Stimulated activated CD4-positive, alpha-beta T cell treated with anti-CD3 and anti-CD28 coated beads, Interleukin-1b, Interleukin-23, amount 100 ng/mL, for 1 hour (primary cell): ENCODE data around the gene ATP1B1.
"Not testable (repeated sequence)": the region's sequence is repeated elsewhere in the genome, so short reads cannot be mapped to it uniquely, and the experiment has no call there.

Experiments used
- DNase-seq, 2 donors: peaks; one replicate each; pipeline ENCODE4 v3.0.0-alpha.2; 2020; ENCODE audit warnings: low read depth in 2 of 2

The ATP1B1 gene

DNA sequence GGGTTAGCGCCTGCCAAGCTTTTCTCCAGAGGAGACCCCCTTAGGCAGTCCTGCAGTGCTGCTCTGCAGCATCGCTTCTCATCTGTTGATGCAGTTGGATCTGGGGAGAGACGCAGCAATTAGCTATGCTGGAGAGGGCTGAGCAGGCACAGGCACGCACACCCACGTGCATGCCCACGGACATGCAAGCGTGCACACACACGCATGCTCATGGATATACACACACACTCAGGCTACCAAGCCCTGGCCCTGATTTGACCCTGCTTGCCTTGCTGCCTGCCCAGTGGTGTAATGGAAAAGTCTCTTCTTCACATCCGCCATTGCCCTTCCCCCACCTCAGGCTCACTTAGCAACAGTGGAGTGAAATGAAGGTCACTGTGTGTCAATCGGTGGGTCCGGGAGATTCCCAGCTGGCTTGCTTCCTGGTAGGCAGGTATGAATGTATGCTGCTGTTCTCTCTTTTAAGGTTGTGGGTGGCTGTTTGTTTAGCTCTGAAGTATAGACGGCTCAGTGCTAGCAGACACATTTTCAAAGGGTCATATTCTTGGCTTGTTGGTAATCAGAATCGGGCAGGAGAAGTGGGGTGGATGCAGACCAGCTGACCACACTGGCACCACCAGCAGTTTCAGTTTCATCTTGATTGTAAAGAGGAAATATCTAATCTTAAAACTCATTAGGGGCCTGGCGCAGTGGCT is 9.5 kb downstream of the ATP1B1 start:
- no peak for DNase-seq

DNA sequence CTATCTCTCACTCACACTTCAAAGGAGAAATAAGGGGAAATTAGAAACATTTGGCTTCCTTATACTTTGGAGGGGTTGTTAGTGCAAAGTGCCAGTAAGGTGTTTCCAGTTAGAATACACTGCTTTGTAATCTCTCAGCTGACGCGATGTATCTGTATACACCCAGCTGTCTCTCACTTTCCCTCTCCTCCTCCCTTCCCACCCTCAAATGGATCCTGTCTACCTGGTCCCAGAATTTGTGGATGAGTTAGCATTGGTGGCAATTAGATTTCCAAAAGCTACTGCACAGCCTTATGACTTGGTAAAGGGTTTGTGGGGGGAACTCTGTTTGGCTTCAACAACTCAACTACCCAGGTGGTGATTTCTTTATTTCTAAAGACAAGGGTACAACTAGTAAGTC is 10.5 kb downstream of the ATP1B1 start:
- no peak for DNase-seq

DNA sequence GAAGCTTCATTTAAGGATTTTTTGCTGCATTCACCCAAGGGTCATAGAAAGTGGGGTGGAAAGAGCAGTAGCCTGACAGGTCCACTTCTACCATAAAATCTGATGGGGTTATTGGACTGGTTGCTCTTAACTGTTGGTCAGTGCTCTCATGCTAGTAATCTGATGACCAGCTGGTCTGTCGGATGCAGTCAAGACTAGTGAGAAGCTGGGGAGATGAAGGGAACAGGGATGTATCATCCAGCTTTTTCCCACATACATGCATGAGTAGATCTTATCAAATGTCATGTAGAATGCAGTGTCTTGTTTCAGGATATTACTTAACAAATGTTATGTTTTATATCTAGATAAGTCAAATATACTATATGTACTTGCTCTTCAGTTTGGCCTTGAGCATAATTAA is 11.1 kb downstream of the ATP1B1 start:
- DNase-seq, result no peak

DNA sequence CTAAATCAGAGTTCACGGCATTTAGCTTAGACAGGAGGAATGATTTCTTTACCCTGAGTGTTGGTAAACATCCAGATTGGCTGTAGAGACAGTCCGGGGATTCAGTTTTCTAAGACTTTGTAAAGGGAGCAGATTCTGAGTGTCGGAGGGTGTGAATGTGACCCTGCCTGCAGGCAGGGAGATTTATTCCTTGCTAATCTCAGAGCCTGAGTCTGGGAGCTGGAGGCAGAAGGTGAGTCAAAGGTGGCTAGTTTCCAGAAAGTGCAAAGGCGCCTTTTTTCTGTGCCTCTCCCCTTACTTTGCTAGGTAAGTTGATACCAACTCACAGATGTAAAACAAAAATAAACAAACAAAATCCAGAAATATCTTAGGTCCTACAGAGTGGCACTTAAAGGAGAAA is 11.7 kb downstream of the ATP1B1 start:
- no peak for DNase-seq

DNA sequence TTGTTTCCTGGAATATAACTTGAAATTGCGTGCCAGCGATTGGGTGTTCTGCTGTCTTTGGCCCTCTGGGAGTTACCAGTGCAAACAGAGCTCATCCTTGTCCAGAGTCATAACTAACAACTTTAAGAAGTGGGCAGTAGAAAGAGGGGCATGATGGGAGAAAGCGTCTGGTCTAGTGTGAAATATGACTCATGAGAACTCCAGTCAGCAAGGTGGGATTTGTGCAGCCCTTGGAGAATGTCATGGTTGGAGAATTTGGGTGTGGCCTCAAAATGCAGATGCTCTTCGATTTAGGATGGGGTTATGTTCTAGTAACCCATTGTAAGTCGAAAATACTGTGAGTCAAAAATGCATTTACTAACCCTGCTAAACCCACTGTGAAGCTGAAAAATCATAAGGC is 12.9 kb downstream of the ATP1B1 start:
- no peak for DNase-seq

DNA sequence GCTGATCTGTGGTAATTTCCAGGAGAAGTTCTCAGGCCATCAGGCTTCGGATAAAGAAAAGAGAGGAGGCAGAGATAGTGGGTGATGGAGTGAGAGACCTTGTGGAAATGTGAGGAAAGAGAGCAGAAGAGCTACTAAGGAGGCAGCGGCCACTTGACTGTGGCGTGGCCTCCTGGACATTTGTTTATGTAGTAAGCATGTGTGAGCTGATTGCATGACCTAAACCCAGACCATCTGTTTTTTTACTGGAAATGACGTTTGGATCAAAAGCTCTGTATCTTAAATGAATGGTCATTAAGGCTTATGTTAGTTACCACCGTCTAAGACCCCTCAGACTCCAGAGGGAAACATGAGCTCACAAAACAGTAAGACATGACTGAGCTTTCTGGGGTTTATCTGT is 13.6 kb downstream of the ATP1B1 start:
- DNase-seq, result no peak

DNA sequence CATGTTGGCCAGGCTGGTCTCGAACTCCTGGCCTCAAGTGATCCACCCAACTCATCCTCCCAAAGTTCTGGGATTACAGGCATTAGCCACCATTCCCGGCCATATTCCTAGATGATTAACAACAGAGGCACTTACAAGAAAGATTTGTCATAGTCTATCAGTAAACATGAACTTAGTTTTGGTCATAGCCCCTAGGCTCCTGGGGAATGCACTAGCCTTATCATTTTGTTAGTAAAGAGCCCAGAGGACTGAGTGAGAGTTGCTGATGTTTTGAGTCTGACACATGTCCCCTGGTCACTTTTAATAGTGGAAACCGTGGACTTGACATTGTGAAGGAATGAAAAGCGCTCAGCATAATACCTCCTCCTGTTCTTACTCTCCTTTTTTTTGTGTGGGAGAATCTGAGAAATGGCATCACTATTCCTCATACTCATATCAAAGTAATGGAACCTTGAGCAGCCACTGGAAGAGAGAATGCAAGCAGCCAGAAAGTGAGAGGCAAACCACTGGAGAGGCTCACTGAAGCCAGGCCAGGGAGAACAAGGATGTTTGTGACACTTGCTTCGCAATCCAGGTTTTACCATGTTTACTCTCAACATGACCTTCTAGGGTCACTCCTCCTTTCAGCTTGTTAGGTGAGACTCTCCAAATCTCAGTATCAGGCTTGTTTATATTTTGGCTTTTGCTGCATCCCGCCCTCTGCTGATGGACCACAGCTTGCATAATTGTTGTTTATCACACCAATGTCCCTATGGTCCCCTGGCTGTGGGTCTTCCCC is 14.8 kb downstream of the ATP1B1 start:
- DNase-seq, result no peak

DNA sequence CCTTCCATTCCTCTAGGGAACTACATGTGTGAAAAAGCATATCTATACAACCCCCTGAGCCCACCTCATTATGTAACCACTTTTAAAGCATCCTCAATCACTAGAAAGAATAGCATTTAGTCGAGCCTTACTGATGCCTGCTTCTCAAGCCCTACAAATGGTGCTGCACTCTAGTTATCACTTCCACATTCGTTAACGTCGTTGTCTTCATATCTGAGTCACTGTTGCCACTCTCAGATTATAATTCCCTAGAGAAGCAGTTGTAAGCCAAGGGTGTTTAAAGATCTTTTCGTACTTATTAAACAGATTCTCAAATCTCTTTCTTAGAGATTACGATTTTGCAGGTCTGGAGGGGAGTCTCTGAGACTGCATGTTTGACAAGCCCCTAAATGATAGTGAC is 16.5 kb downstream of the ATP1B1 start:
- DNase-seq, result no peak

DNA sequence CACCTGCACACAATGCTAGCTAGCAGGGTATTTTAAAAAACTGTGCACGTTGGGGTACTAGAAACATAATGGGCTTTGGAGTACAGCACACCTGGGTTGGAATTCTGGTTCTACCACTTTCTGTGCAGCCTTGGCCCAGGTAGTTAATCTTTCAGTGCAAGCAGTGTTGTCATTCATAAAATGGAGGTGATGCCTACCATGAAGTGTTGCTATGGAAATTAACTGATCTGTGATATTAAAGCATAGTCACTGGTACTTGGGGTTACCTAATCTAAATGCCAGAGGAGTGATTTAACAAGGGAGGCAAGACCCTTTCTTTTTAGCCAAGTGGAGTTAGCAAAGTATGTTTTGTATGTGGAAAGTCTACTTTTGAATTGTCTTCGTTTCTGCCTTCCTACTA is 18.0 kb downstream of the ATP1B1 start:
- no peak for DNase-seq

DNA sequence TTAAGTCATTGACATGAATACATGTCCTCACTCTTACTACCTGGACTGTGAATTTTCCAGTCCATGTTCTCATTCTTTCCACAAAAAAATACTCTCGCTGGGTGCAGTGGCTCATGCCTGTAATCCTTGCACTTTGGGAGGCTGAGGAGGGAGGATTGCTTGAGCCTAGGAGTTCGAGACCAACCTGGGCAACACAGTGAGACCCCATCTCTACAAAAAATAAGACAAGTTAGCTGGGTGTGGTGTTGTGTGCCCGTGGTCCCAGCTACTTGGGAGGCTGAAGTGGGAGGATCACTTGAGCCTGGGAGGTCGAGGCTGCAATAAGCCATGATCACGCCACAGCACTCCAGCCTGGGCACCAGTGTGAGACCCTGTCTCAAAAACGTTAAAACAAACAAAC is 19.1 kb downstream of the ATP1B1 start:
- not testable (repeated sequence) for DNase-seq

DNA sequence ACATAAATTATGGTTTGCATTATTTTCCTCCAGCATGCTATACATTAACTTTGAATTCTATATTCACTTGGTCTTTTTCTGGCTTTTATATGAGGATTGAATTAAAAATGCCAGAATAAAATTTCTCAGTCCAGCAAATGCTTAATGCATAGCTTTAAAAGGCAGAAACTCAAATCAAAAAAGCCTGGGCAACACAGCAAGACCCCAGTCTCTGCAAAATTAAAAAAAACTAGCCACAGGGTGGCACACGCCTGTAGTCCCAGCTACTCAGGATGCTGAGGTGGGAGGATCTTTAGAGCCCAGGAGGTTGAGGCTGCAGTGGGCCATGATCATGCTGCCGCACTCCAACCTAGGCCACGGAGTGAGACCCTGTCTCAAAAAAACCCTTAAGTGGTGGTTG is 19.8 kb downstream of the ATP1B1 start:
- DNase-seq, result no peak

DNA sequence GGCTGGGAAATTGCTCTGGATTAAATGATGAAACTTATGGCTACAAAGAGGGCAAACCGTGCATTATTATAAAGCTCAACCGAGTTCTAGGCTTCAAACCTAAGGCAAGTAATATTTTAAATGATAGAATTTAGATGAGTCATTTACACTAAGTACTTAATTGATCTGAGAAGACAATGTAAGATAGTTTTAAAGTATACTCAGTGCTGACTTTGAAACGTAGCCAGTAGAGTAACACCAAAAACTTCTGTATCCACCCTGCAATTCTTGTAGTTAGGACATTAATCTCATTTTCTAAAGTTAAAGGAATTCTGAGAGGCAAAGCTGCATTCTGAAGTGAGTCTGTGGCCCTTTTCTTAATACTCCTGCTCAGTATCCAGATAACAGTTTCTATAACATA is 20.8 kb downstream of the ATP1B1 start:
- no peak for DNase-seq

DNA sequence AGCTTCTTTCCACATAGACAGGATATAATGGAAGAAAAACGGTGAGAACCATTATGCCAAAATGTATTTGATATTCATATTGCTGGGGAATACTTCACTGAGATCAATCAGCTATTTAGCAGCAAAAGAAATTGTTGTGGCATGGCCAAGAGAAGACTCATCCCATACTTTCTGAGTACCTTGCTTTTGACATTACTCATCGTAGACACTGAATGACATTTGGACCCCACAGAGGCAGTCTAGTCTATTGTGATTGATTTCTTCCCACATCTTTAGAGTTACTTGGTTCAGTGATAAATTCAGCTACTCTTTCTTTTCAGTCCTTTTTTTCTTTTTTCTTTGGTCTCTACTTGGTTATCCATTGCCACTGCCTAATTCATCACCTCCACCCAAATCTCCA is 22.1 kb downstream of the ATP1B1 start:
- no peak for DNase-seq

DNA sequence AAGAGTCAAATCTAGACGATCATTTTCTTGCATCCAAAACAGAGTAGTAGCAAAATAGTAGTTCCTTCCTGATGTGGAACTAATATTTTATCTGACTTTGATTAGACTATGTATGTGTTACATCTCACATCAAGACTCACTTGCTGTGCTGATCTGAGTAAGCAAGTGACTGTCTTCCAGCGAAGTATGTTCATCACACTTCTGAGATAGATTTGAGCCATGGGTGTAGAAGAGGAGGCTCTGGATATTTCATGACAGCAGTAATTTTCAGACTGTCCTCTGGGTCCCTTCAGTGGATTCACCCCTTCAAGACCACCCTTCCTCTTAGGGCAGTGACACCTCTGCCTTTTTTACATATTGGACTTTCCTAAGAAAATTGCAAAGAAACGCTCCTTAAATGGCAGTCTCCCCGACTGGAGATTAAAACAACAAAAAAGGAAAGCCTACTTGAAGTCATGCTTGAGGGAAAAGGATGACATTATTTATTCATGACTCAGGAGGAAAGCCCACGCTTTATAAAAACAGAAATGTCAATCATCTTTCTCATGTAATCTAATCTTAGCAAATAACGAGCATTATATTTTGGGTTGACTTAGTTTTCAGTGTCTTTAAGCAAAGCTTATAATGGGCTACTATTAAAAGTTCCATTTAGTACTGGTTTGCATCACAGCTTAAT is 22.8 kb downstream of the ATP1B1 start:
- no peak for DNase-seq

DNA sequence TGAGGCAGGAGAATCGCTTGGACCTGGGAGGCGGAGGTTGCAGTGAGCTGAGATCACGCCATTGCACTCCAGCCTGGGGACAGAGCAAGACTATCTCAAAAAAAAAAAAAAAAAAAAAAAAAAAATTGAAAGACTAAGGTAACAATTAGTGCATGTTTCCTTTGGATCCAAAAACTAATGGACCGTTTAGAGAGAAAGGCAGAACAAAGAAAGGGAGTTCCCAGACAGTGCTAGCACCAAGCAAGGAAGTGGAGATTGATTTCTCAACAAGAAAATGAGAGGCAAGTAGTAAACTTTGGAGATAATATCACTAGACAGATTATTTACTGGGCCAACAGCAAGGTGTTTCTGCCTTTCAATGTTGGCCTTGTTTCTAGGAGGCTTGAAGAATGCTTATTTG is 24.2 kb downstream of the ATP1B1 start:
- DNase-seq, result no peak

DNA sequence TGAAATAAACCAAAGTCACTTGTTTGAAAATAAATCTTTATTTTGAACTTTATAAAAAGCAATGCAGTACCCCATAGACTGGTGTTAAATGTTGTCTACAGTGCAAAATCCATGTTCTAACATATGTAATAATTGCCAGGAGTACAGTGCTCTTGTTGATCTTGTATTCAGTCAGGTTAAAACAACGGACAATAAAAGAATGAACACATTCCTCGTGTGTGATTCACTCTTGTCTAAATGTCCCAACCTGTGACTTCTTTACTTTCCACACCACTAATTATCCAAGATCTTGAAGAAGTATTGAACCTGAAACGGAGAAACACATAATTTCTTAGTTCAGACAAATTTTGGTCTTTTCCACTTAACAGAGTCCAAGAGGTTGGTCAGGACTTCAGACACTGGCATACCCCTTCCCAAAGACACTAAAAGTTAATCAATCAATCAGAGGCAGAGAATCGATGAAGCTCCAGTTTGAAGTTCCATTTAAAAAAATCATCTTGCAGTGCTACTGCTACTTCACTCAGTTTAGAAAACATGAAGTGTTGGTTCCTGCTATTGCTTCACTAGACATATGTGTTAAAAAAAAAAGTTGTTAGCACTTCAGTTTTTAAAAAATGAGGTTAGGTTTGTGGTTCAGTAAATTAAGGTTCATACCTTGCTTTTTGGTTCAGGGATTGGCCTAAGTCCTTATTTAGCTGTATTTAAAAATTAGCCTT is 26.2 kb downstream of the ATP1B1 start:
- DNase-seq, result no peak

DNA sequence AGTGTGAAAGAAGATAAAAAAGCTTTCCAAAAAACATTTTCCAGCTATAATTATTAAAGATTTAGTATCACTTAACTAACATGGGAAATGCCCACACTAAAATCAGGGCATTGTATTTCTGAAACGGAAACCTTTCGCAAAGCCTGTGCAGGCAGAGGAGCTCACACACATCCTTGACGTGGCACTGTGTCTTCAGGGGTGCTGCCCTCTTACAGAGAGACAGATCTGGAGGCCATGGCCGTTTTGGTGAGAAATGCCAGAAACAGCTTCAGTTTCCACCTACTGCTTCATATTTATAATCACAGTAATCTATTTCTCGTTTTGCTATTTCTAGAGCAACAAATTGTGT is 26.7 kb downstream of the ATP1B1 start:
- DNase-seq, result no peak

DNA sequence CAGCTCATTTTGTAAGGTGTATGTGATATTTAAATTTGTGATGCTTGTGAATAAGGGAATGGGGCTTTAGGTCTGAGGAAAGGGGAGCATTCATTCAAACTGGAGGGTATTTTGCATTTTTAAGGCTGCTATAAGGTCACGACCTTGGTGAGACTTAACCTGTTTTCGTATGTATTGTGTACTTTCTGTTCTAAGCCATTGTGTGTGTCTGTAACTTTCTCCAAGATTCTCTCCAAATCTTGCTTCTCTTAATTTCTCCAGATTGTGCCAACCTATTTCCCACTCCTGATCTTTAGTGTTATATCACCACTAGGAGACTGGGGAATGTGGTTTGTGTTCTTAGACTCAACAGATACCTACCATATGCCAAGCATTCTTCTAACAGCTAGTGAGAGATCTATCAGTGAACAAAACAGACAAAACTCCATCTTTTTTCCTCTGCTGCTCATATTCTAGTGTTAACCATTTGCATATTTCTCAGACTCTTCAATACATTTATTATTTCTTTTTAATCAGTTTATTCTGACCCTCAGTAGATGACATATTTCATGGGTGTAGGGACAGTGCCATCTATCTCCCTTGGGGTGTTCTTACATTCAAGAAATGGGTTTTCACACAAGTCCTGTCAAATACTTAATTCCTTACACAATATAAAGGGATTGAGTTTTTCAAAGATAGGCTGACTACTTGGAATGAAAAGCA is 27.5 kb downstream of the ATP1B1 start:
- no peak for DNase-seq

DNA sequence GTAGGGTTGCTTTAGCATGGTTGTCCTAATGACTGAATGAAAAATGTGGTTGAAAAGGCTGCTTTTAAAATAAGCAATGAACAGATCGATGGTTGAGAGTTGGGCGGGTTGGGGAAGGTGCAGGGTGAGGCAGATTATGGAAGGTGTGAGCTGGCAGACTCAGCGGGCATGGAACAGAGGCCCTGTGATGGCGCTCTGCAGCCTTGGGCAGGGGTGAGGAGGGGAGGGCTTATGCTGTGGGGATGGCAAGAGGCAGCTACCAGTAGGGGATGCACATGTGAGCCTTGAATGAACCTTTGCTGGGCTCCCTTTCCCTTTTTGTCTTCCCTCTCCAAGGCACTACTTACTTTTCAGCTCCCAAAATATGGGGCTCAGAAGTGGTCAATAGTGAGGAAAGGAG is 30.9 kb downstream of the ATP1B1 start:
- DNase-seq, result no peak

DNA sequence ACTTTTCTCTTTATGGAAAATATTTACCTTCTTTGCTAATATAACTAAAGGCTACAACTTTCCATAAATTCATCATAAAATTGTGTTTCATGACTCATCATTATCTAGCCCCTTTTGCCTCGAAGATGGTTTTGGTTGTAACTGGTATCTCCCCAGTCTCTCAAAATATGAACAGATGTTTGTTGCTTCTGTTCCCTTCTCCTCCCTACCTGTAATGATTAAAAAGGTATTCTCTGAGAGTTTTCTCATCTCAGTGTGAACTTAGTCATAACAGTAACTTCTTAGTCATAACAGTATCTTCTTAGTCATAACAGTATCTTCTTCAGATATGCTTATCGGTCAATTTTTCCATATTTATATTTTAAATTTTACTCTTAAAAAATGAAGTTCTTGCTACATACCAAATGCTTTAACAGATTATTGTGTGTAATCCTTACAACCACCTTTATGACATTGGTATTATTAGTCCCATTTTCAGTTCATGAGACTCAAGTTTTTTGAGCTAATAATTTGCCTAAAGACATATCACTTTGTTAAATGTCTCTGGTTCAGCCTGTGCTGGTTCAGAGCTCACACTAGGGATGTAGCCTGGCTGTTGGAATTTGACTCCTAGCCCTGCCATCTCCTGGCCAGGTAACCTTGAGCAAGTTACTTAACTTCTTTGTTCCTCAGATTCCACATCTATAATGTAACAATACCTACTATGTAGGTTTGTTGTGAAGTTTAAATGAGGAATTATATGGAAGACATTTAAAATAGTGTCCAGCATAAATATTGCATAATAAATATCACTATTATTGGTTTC is 32.6 kb downstream of the ATP1B1 start:
- no peak for DNase-seq

DNA sequence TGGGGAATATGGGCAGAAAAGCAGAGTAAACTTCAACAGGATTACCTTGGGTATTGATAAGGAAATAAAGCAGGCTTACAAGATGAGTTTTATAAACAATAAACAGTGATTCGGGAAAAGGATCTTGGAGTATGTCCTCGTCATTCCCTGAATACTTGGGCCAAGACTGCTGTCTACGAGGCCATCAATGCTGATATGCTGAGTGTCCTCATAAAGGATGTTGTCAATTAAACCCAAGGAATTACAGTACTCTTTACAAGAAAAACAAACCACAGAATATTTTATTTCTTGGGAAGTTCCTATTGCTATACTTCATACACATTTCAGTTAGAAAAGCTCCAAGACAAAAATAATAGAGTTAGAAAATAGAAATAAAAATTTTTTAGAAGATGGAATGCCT is 34.9 kb downstream of the ATP1B1 start:
- DNase-seq, result no peak
